Measurements from ENCODE around the gene MYO1B. TPM values are rescaled to one million over a fixed set of nuclear protein-coding genes. Genes with fewer than 3 reads are reported as not detected.

Gene MYO1B
- total RNA-seq, 1 experiment from 2014 or later: 43.2 TPM

- H3K4me1 ChIP-seq (ENCODE audit: insufficient read depth, low read length): no peaks in the 10 kb centered on the region
- no peaks in the 10 kb centered on the region for H3K27me3 ChIP-seq (ENCODE audit: insufficient read depth, low read length)
- Mint-ChIP-seq H3K36me3 (ENCODE audit: insufficient read depth in 1 of 3, low read depth in 3 of 3) (peaks cover 10 to 29% (median 18%) of the 10 kb centered on the region in 3 experiments; a peak in 6 of 7 replicates), H3K27me3 (ENCODE audit: low read depth) (no peaks in the 10 kb centered on the region), H3K4me1 (peaks cover 7 to 8% of the 10 kb centered on the region in 2 experiments; a peak in 3 of 4 replicates), H3K4me3 (no peak overlapping the region), H3K9me3 (no peaks in the 10 kb centered on the region), H3K27ac (no peak overlapping the region)
- no peak overlapping the region for H2BK5ac ChIP-seq (ENCODE audit: insufficient read length, low read length)
- H3K79me1 ChIP-seq (ENCODE audit: insufficient read depth, low read depth, low read length, poor library complexity, severe bottlenecking): no peaks in the 10 kb centered on the region
- H3K23ac ChIP-seq (ENCODE audit: insufficient read length, low read depth, low read length): no peak overlapping the region
- H3K9ac ChIP-seq (ENCODE audit: extremely low read depth, insufficient read length, low read length): no peak overlapping the region
- no peak overlapping the region for H3K56ac ChIP-seq (ENCODE audit: insufficient read length, low read depth, low read length)
- H3K23me2 ChIP-seq (ENCODE audit: insufficient read length, low read depth, low read length, poor library complexity, severe bottlenecking): no peaks in the 10 kb centered on the region
- H2AFZ ChIP-seq (ENCODE audit: low read length): no peak overlapping the region
- no peak overlapping the region for H3K4me2 ChIP-seq (ENCODE audit: insufficient read depth, insufficient read length, low read length)
- no peak overlapping the region for H2BK120ac ChIP-seq (ENCODE audit: low read depth, low read length, poor library complexity, severe bottlenecking)
- H2BK15ac ChIP-seq (ENCODE audit: low read depth, low read length): no peak overlapping the region
- H3K9me3 ChIP-seq (ENCODE audit: control insufficient read depth, low read depth, low read length): no peaks in the 10 kb centered on the region
- no peaks in the 10 kb centered on the region for H4K20me1 ChIP-seq (ENCODE audit: control insufficient read depth, insufficient read depth, insufficient read length)
- H2AK5ac ChIP-seq (ENCODE audit: insufficient read length, low read length): no peak overlapping the region
- peaks cover 1% of the 10 kb centered on the region; the same call in 1 of the 2 replicates for H3K79me2 ChIP-seq (ENCODE audit: insufficient read depth, low read length)
- H2BK20ac ChIP-seq (ENCODE audit: low read depth, low read length, poor library complexity, severe bottlenecking): no peak overlapping the region
- H4K91ac ChIP-seq (ENCODE audit: insufficient read length, low read depth, low read length): no peak overlapping the region
- H3K14ac ChIP-seq (ENCODE audit: insufficient read depth, low read length): no peak overlapping the region
- no peak overlapping the region for H4K5ac ChIP-seq (ENCODE audit: insufficient read length, low read depth, low read length)
- WGBS (ENCODE audit: extremely low coverage, insufficient read length, low lambda C conversion rate): no CpG with 5 or more reads among the region's 6 CpGs
- H4K8ac ChIP-seq (replicated peaks; ENCODE audit: insufficient read length, low read depth, low read length): no peak overlapping the region
- no peak overlapping the region for H3K27ac ChIP-seq (ENCODE audit: insufficient read length, low read depth, low read length)
- H3K18ac ChIP-seq (ENCODE audit: insufficient read length, low read depth, low read length): no peak overlapping the region
- no peak overlapping the region for H3K4ac ChIP-seq (ENCODE audit: low read depth, low read length)
- H2BK12ac ChIP-seq (ENCODE audit: insufficient read length, low read depth, low read length): no peak overlapping the region
- DNase-seq: no peak
- TF ChIP-seq, protein P1, sequence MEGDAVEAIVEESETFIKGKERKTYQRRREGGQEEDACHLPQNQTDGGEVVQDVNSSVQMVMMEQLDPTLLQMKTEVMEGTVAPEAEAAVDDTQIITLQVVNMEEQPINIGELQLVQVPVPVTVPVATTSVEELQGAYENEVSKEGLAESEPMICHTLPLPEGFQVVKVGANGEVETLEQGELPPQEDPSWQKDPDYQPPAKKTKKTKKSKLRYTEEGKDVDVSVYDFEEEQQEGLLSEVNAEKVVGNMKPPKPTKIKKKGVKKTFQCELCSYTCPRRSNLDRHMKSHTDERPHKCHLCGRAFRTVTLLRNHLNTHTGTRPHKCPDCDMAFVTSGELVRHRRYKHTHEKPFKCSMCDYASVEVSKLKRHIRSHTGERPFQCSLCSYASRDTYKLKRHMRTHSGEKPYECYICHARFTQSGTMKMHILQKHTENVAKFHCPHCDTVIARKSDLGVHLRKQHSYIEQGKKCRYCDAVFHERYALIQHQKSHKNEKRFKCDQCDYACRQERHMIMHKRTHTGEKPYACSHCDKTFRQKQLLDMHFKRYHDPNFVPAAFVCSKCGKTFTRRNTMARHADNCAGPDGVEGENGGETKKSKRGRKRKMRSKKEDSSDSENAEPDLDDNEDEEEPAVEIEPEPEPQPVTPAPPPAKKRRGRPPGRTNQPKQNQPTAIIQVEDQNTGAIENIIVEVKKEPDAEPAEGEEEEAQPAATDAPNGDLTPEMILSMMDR (conservative IDR thresholded peaks at IDR 0.05): no peak
- no peak overlapping the region for H3T11ph ChIP-seq (ENCODE audit: low read length)
Observed at GRCh38 chr2:191333911-191334357, 88.7 kb downstream of the MYO1B start.

Measured in H9 (cell line).